ENCODE data around the gene RPL12. TPM values are rescaled to one million over a fixed set of nuclear protein-coding genes. Genes with fewer than 3 reads are reported as not detected.

Gene RPL12
- 700 TPM for total RNA-seq

DNA sequence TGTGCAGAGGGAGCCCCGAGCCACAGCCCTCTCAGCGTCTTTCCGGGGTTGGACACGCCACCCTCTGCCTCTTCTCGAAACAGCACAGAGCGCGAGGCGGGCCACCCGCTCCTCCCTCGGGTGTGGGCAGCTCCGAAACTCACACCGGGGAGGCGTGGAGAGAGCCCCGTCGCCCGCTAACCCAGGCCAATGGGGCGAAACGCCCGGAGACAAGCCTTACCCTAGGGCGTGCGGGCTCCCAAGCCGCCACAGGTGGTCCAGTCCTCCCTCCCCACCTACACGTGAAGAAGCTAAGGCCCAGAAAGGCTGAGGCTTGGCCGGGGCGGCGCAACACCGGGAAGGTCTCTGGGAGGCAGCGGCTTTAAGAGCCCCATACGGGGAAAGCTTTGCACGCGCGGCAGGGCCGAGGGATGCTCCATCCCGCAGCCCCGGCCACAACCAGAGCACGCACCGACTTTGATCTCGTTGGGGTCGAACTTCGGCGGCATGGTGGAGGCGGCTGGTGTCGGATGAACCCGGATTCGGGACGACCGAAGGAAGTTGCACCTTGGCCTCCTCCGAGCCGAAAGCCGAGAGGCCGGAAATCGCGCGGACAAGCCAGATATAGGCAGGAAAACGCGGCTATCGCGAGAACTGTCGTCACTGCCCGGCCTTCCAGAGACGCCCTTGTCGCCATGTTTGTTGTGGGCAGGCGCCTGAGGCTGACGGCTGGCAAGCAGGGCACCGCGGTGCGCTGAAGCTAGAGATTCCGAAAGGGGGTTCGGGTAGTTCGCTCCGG lies at the start of gene RPL12, which contains the start of gene LRSAM1:
TSS of gene RPL12 (minus strand) at position 577 of the 778 bp plus-strand sequence. CDS start at position 488, 89 bp downstream.
TSS of gene LRSAM1 (plus strand) at position 681 of the 778 bp plus-strand sequence. CDS start 3,018 bp downstream, outside the sequence.

DNA sequence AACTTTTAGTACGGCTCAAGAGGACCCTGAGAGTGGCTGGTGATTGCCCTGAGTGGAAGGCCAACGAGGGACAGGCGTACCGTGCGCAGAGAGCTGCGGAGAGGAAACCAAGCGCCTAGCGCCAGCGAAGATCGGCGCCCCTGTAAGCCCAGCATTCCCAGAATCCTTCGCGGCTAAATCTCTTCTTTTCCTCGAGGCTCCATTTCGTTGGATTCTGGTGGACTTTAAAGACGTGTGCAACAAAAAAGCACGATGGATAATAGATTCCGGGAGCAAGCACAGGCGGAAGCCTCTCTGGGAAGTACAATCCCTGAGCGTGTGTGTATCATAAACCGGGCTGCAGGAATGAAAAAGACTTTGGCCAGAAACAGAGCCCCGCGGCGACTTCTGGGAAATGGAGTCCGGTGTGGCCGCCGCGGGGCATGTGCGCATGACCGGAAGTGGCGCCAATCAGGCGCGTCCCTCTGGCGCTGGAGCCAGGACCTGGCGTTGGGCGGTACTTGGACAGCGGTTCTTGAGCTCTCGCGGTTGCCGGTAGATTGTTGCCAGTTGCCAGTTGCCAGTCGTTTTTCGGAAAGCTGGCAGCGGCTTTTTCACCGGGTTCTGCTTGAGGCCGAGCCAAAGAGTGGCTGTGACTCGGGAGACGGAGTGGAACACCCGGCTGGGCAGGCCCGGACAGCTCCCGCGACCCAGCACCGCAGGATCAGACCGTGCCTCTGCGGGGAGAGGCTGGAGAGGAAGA lies 27.1 kb downstream of the RPL12 start, which contains the start of gene ZNF79:
TSS of gene ZNF79 (plus strand) at position 449 of the 742 bp plus-strand sequence. CDS start 406 bp downstream, outside the sequence.

Small RNAs within 50 kb of the gene (small RNA-seq; reads per million reads assigned to genes)
- gene RF00019 (ENCODE audit: low replicate concordance) (not detected), gene SNORA65 (ENCODE audit: low replicate concordance) (104 reads per million, percentile 98 among the genes with 10 or more reads in this experiment)

Other genes with a start within 250 kb of the RPL12 start
- gene GARNL3, start 186.6 kb downstream of the RPL12 start, total RNA-seq: 35.6 TPM
- 23.6 TPM for gene SLC2A8, start 54.2 kb downstream of the RPL12 start, total RNA-seq
- gene ZNF79, start 27.0 kb downstream of the RPL12 start, total RNA-seq: 10.2 TPM
- gene LRSAM1, start 104 bp upstream of the RPL12 start, total RNA-seq: 21.8 TPM
- gene STXBP1, start 160.9 kb upstream of the RPL12 start, total RNA-seq: 19.2 TPM

Measured in metanephros (tissue), 2 donors.